DOHH2 (cell line): ENCODE data around the gene PIK3AP1.

ENCODE experiments used
- CTCF ChIP-seq: fragments of 200-600 bp; sonication (generic); IDR thresholded peaks from one replicate; pipeline ENCODE4 v1.5.1; 2014; ENCODE audit warnings: antibody characterized with exemption, mild to moderate bottlenecking, low read depth, low read length; ENCODE audit not compliant: poor library complexity, severe bottlenecking
- EZH2phosphoT487 ChIP-seq: fragments of 200-600 bp; sonication (generic); IDR thresholded peaks from 2 replicates; pipeline ENCODE4 v1.6.1; 2017; ENCODE audit warnings: borderline replicate concordance, mild to moderate bottlenecking, antibody characterized with exemption, low read length, moderate library complexity, mixed read lengths

- TF ChIP-seq CTCF (no peak), EZH2phosphoT487 (no peak)
Measured at GRCh38 chr10:96614515-96614914, 105.8 kb downstream of the PIK3AP1 start.
